GM23338 (cell line): ENCODE measurements around the gene TBCC.

Source experiments
- CREB1 ChIP-seq: fragments of 250-450 bp; sonication (Bioruptor Pico); IDR thresholded peaks from 2 replicates; pipeline ENCODE4 v1.5.0; 2020; ENCODE audit warnings: low read depth, mild to moderate bottlenecking, moderate library complexity
- EZH2 ChIP-seq: fragments of 200-600 bp; sonication (generic); IDR thresholded peaks from one replicate; pipeline ENCODE4 v1.8.0; 2017; ENCODE audit warnings: antibody characterized with exemption, mild to moderate bottlenecking, low read depth; ENCODE audit not compliant: unreplicated experiment
- EZH2phosphoT487 ChIP-seq: fragments of 200-600 bp; sonication (generic); IDR thresholded peaks from one replicate; pipeline ENCODE4 v1.8.1; 2018; ENCODE audit warnings: antibody characterized with exemption; ENCODE audit not compliant: unreplicated experiment
- JUNB ChIP-seq: IDR thresholded peaks from one replicate; pipeline ENCODE4 v1.6.1; 2016; ENCODE audit warnings: antibody characterized with exemption; ENCODE audit not compliant: unreplicated experiment
- TF ChIP-seq, protein P1 (sequence below), 2 experiments: fragments of 200-600 bp in 1 of 2; sonication (generic) in 1 of 2; conservative IDR thresholded peaks; 2 replicates each; pipeline versions ENCODE4 v1.5.1 to v1.6.1; 2016 to 2017; ENCODE audit warnings: antibody characterized with exemption in 2 of 2, low read depth in 2 of 2, mild to moderate bottlenecking in 2 of 2, moderate library complexity in 1 of 2

DNA sequence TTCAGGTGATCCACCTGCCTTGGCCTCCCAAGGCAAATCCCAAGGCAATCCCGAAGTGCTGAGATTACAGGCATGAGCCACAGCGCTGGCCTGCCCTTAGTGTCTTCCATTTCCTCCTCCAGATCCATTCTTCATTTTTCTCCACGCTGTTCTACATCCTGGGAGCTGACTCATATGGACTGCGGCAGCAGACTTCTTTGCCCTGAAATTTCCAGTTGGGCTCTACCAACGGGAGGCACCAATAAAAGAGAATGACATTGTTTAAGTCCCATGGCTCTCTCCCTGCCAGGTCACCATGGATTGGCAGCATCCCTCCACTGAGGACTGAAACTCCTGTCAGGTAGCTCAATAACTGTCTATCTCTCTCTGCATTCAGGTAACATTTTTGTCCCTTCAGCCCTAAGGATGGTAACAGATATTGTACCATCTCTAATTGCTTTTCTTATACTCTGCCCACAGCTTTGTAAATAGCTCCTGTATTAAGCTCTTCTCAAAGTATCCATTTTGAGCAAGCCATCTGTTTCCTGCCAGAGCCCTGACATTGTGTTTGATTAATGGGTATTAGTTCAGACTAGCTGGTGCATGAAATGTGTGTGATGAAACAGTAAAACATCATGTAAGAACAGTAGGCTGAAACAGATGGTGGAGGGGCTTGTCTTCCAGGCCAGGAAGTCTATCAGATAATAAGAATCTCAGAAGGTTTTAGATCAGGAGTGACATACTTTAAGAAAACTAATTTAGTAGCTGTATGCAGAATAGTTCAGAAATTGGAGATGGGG, 3.6 kb downstream of the TBCC start:
- TF ChIP-seq, protein P1, sequence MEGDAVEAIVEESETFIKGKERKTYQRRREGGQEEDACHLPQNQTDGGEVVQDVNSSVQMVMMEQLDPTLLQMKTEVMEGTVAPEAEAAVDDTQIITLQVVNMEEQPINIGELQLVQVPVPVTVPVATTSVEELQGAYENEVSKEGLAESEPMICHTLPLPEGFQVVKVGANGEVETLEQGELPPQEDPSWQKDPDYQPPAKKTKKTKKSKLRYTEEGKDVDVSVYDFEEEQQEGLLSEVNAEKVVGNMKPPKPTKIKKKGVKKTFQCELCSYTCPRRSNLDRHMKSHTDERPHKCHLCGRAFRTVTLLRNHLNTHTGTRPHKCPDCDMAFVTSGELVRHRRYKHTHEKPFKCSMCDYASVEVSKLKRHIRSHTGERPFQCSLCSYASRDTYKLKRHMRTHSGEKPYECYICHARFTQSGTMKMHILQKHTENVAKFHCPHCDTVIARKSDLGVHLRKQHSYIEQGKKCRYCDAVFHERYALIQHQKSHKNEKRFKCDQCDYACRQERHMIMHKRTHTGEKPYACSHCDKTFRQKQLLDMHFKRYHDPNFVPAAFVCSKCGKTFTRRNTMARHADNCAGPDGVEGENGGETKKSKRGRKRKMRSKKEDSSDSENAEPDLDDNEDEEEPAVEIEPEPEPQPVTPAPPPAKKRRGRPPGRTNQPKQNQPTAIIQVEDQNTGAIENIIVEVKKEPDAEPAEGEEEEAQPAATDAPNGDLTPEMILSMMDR (conservative IDR thresholded peaks at IDR 0.05; ENCODE audit: low read depth in 2 of 2): no peak
- TF ChIP-seq JUNB (no peak), EZH2 (no peak), EZH2phosphoT487 (no peak), CREB1 (CRISPR knock-in tag) (no peak)
